HUES48 (cell line): ENCODE results near the gene ECE1.

Experiments used
- H3K27ac ChIP-seq: one replicate; pipeline ENCODE4 v1.7.0; 2013; ENCODE audit warnings: low read depth, low read length, inconsistent platforms
- H3K27me3 ChIP-seq: 2 replicates; pipeline ENCODE4 v1.6.1; 2013; ENCODE audit warnings: mild to moderate bottlenecking, low read length; ENCODE audit not compliant: control insufficient read depth, insufficient read depth
- H3K36me3 ChIP-seq: 2 replicates; pipeline ENCODE4 v1.6.1; 2013; ENCODE audit warnings: low read length; ENCODE audit not compliant: control insufficient read depth, insufficient read depth
- H3K4me1 ChIP-seq: 2 replicates; pipeline ENCODE4 v1.6.1; 2013; ENCODE audit warnings: mild to moderate bottlenecking, low read length; ENCODE audit not compliant: control insufficient read depth, insufficient read depth
- H3K4me3 ChIP-seq: 2 replicates; pipeline ENCODE4 v1.5.1; 2013; ENCODE audit warnings: mild to moderate bottlenecking, low read depth, low read length
- H3K9ac ChIP-seq: 2 replicates; pipeline ENCODE4 v1.6.1; 2013; ENCODE audit warnings: mild to moderate bottlenecking, low read depth, low read length, moderate library complexity
- H3K9me3 ChIP-seq: 2 replicates; pipeline ENCODE4 v1.6.1; 2013; ENCODE audit warnings: low read length; ENCODE audit not compliant: control insufficient read depth, insufficient read depth

ECE1 gene

GRCh38 chr1:21305900-21306189, 15.6 kb upstream of the ECE1 start:
- no peak overlapping the region for H3K4me3 ChIP-seq
- no peaks in the 10 kb centered on the region for H3K36me3 ChIP-seq
- H3K9ac ChIP-seq, result no peak overlapping the region
- no peak overlapping the region for H3K27ac ChIP-seq
- peaks cover 26% of the 10 kb centered on the region for H3K4me1 ChIP-seq
- no peaks in the 10 kb centered on the region for H3K27me3 ChIP-seq
- no peaks in the 10 kb centered on the region for H3K9me3 ChIP-seq

- Histone ChIP-seq H3K4me3 (no peak overlapping the region), H3K4me1 (peaks cover 26% of the 10 kb centered on the region), H3K36me3 (no peaks in the 10 kb centered on the region), H3K27ac (no peak overlapping the region), H3K27me3 (no peaks in the 10 kb centered on the region), H3K9ac (no peak overlapping the region), H3K9me3 (no peaks in the 10 kb centered on the region)
These were observed 15.1 kb upstream of the ECE1 start for GRCh38 chr1:21305155-21305899.

- Histone ChIP-seq H3K27me3 (no peaks in the 10 kb centered on the region), H3K4me1 (peaks cover 26% of the 10 kb centered on the region), H3K9ac (no peak overlapping the region), H3K4me3 (no peak overlapping the region), H3K27ac (no peak overlapping the region), H3K36me3 (no peaks in the 10 kb centered on the region), H3K9me3 (no peaks in the 10 kb centered on the region)
These were observed 14.2 kb upstream of the ECE1 start for GRCh38 chr1:21304488-21304887.

- no peak overlapping the region for H3K27ac ChIP-seq
- no peak overlapping the region for H3K9ac ChIP-seq
- H3K4me3 ChIP-seq, result no peak overlapping the region
These were observed 12.8 kb upstream of the ECE1 start for GRCh38 chr1:21302747-21303715.

GRCh38 chr1:21301794-21302440, 11.7 kb upstream of the ECE1 start:
- H3K9me3 ChIP-seq, result no peaks in the 10 kb centered on the region
- H3K4me1 ChIP-seq, result peaks cover 7% of the 10 kb centered on the region; the same call in 1 of the 2 replicates
- no peaks in the 10 kb centered on the region for H3K27me3 ChIP-seq
- no peak overlapping the region for H3K4me3 ChIP-seq
- H3K9ac ChIP-seq, result no peak overlapping the region
- no peak overlapping the region for H3K27ac ChIP-seq
- H3K36me3 ChIP-seq, result no peaks in the 10 kb centered on the region

More at GRCh38 chr1:21302747-21303715, 12.8 kb upstream of the ECE1 start:
- H3K9me3 ChIP-seq, result no peaks in the 10 kb centered on the region
- H3K27me3 ChIP-seq, result no peaks in the 10 kb centered on the region
- no peaks in the 10 kb centered on the region for H3K36me3 ChIP-seq
- peaks cover 17% of the 10 kb centered on the region for H3K4me1 ChIP-seq

- Histone ChIP-seq H3K4me1 (peaks cover 7% of the 10 kb centered on the region; the same call in 1 of the 2 replicates), H3K27ac (no peak overlapping the region), H3K9ac (no peak overlapping the region), H3K9me3 (no peaks in the 10 kb centered on the region), H3K36me3 (no peaks in the 10 kb centered on the region), H3K4me3 (no peak overlapping the region), H3K27me3 (no peaks in the 10 kb centered on the region)
These were observed 10.5 kb upstream of the ECE1 start for GRCh38 chr1:21300774-21301173.

GRCh38 chr1:21299780-21300395, 9.6 kb upstream of the ECE1 start:
- no peak overlapping the region for H3K9ac ChIP-seq
- no peaks in the 10 kb centered on the region for H3K27me3 ChIP-seq
- H3K36me3 ChIP-seq, result no peaks in the 10 kb centered on the region
- H3K4me1 ChIP-seq, result peaks cover 7% of the 10 kb centered on the region; the same call in 1 of the 2 replicates
- H3K27ac ChIP-seq, result no peak overlapping the region
- no peaks in the 10 kb centered on the region for H3K9me3 ChIP-seq
- H3K4me3 ChIP-seq, result no peak overlapping the region

GRCh38 chr1:21298981-21299391, 8.7 kb upstream of the ECE1 start:
- no peak overlapping the region for H3K4me3 ChIP-seq
- no peaks in the 10 kb centered on the region for H3K36me3 ChIP-seq
- H3K27me3 ChIP-seq, result no peaks in the 10 kb centered on the region
- H3K4me1 ChIP-seq, result peaks cover 10% of the 10 kb centered on the region
- H3K9ac ChIP-seq, result no peak overlapping the region
- no peaks in the 10 kb centered on the region for H3K9me3 ChIP-seq
- no peak overlapping the region for H3K27ac ChIP-seq

GRCh38 chr1:21297975-21298374, 7.7 kb upstream of the ECE1 start:
- Histone ChIP-seq H3K4me1 (peaks cover 17% of the 10 kb centered on the region), H3K27ac (no peak overlapping the region), H3K27me3 (no peaks in the 10 kb centered on the region), H3K9me3 (no peaks in the 10 kb centered on the region), H3K36me3 (no peaks in the 10 kb centered on the region), H3K9ac (no peak overlapping the region), H3K4me3 (no peak overlapping the region)

- Histone ChIP-seq H3K36me3 (no peaks in the 10 kb centered on the region), H3K9me3 (no peaks in the 10 kb centered on the region), H3K9ac (no peak overlapping the region), H3K27ac (no peak overlapping the region), H3K4me3 (no peak overlapping the region), H3K4me1 (peaks cover 14% of the 10 kb centered on the region), H3K27me3 (no peaks in the 10 kb centered on the region)
These were observed 6.5 kb upstream of the ECE1 start for GRCh38 chr1:21296509-21297354.
